PFSK-1 (cell line): ENCODE measurements around the gene PIGC.
A peak's percentile ranks its signal among the peaks of the same experiment; 100 is the strongest.

Experiments
- FOXP2 ChIP-seq: optimal IDR thresholded peaks from 2 replicates; pipeline ENCODE3; 2011; ENCODE audit warnings: borderline replicate concordance, control low read depth, inconsistent platforms; ENCODE audit not compliant: insufficient read depth; ENCODE audit errors: extremely low read length, extremely low read depth
- POLR2AphosphoS5 ChIP-seq: IDR thresholded peaks from 2 replicates; pipeline ENCODE4 v1.6.1; 2012; ENCODE audit warnings: low read depth, mild to moderate bottlenecking, control low read depth, low read length, moderate library complexity
- SIN3A ChIP-seq: IDR thresholded peaks from 2 replicates; pipeline ENCODE4 v1.6.1; 2012; ENCODE audit warnings: mild to moderate bottlenecking, low read length, moderate library complexity, borderline replicate concordance; ENCODE audit not compliant: insufficient read depth
- TAF1 ChIP-seq: IDR thresholded peaks from 2 replicates; pipeline ENCODE4 v1.6.1; 2012; ENCODE audit warnings: low read length, control low read depth, borderline replicate concordance; ENCODE audit not compliant: insufficient read depth
- TF ChIP-seq, protein P1 (sequence below), 2 experiments: IDR thresholded peaks; 2 replicates each; pipeline versions ENCODE4 v1.6.1 to v1.8.0; 2011 to 2012; ENCODE audit warnings: low read depth in 2 of 2, low read length in 2 of 2, control low read depth in 1 of 2, inconsistent platforms in 1 of 2, mild to moderate bottlenecking in 1 of 2, moderate library complexity in 1 of 2; ENCODE audit not compliant: insufficient read depth in 1 of 2

The PIGC gene

DNA sequence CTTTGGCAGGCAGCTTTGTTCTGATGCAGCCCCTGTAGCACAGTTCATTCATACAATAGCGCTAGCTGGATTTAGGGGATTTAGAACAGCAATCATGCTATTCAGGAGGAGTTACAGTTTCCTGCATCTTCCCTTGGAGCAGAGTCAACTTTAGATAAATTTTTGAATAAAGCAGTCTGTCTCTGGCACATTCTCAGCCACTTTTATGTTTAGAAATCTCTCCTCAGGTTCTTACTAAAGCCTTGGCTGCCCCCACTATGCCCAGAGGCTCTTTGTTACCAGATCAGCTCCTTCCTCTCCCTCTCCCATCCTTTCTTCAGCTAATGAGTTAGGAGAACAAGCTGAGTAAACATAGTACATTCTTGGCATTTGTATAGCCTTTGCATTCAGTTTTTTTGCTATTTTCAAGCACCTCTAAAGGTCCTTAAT, 17.0 kb upstream of the PIGC start:
- TF ChIP-seq TAF1 (no peak), SIN3A (no peak), FOXP2 (no peak), POLR2AphosphoS5 (0 out of 2 replicates have a peak, but pooled peaks have one; percentile 19)
- TF ChIP-seq, protein P1, sequence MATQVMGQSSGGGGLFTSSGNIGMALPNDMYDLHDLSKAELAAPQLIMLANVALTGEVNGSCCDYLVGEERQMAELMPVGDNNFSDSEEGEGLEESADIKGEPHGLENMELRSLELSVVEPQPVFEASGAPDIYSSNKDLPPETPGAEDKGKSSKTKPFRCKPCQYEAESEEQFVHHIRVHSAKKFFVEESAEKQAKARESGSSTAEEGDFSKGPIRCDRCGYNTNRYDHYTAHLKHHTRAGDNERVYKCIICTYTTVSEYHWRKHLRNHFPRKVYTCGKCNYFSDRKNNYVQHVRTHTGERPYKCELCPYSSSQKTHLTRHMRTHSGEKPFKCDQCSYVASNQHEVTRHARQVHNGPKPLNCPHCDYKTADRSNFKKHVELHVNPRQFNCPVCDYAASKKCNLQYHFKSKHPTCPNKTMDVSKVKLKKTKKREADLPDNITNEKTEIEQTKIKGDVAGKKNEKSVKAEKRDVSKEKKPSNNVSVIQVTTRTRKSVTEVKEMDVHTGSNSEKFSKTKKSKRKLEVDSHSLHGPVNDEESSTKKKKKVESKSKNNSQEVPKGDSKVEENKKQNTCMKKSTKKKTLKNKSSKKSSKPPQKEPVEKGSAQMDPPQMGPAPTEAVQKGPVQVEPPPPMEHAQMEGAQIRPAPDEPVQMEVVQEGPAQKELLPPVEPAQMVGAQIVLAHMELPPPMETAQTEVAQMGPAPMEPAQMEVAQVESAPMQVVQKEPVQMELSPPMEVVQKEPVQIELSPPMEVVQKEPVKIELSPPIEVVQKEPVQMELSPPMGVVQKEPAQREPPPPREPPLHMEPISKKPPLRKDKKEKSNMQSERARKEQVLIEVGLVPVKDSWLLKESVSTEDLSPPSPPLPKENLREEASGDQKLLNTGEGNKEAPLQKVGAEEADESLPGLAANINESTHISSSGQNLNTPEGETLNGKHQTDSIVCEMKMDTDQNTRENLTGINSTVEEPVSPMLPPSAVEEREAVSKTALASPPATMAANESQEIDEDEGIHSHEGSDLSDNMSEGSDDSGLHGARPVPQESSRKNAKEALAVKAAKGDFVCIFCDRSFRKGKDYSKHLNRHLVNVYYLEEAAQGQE (IDR thresholded peaks at IDR 0.05; ENCODE audit: insufficient read depth in 1 of 2, low read depth in 2 of 2, low read length in 2 of 2) = peak in 1 of 2 experiments; percentile 26; a peak in 1 of 4 replicates

DNA sequence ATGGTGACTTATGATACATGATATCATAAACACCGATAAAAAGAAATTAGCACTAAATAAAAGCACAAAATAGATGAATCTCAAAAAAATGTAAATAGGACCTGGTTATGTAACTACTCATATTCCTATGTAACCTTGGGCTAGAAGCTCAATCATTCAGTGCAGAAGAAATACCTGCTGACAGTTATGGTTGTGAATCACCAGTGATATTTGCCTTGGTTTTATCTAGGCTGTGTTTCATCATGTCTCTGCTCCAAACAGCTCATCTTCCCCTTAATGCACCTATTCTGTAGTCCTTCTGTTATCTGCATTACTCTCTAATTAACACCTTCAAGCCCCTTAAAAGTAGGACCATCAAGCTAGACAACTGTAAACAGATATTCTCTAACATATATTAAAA, 16.3 kb upstream of the PIGC start:
- TF ChIP-seq FOXP2 (no peak), POLR2AphosphoS5 (no peak), SIN3A (no peak), TAF1 (no peak)
- TF ChIP-seq, protein P1 (IDR thresholded peaks at IDR 0.05; ENCODE audit: insufficient read depth in 1 of 2, low read depth in 2 of 2, low read length in 2 of 2) = no peak

DNA sequence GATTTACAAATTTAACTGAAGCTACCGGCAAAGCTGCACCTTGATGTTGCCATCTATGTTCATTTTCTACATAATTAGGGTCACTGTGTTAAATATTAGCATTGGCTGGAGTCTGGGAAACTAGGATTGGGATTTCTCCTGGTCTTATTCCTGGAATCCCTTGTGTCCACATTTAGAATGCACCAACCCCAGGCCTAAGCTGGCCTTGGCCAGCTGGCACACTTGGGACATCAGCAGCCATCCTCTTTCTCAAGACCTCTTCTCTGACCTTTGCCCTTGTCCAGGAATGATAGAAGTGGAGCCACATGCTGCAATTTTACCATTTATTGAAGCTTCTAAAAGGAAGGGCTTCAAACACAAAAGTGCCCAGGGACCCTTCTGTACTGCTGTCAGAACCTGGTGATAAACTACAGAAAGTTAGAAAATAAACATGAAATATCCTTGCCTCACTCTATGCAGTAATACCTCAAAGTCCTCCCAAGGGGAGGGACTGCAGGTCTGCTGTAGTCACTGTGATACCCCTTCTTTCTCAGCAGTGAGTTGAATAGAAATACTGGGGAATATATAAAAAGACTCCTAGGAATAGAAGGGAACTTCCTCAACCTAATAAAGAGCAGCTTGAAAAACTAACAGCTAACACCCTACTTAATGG, 13.7 kb upstream of the PIGC start:
- TF ChIP-seq, protein P1 (IDR thresholded peaks at IDR 0.05; ENCODE audit: insufficient read depth in 1 of 2, low read depth in 2 of 2, low read length in 2 of 2) = no peak
- TF ChIP-seq POLR2AphosphoS5 = no peak

DNA sequence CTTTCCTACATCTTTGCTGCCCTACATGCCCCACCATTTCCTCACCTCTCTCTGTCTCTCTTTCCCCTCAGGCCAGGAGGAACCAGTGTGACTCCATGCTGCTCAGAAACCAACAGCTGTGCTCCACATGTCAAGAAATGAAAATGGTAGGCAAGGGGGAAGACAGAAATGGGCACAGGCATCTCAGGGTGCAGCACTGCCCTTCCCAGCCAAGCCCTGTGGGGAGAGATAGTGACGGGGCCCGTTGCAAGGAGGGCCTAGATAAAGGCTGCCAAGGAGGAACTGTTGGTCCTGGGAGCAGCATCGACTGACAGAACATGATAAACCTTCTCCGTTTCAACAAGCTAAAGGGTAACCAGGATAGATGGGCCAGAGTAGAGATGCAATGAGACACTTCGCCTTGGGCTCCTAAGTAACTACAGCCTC, 12.5 kb upstream of the PIGC start:
- TF ChIP-seq TAF1 (no peak), POLR2AphosphoS5 (no peak)

DNA sequence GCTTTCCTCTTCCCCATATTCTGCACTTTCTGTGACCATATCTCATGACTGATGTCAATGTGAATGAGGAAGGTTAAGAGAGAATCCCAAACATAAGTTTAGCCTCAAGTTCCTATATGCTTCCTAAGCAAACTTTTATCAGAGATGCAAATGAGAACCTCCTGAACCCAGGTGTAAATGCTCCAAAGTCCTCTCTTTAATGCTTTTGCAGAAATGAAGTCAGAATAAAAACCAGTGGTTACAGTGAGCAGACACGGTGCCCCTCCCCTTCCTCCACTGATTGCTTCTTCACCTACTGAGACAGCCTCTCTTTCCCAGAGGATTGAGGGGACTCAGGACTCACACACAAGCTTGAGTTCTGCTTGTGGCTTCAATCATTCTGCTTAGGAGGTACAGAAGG, 11.6 kb upstream of the PIGC start:
- TF ChIP-seq FOXP2 (no peak), TAF1 (no peak), POLR2AphosphoS5 (no peak), SIN3A (no peak)
- TF ChIP-seq, protein P1 (IDR thresholded peaks at IDR 0.05; ENCODE audit: insufficient read depth in 1 of 2, low read depth in 2 of 2, low read length in 2 of 2) = no peak
